ENCODE measurements around the gene LRBA.

- TF ChIP-seq CTCF (IDR thresholded peaks at IDR 0.05), result no peak
- no peak for TF ChIP-seq EP300 (IDR thresholded peaks at IDR 0.05)
- TF ChIP-seq POLR2A (IDR thresholded peaks at IDR 0.05), result no peak
These were observed 192.7 kb downstream of the LRBA start for GRCh38 chr4:150822407-150822806.

All from ovary (tissue), 3 donors.